Adipose tissue (tissue), 3 donors: Measurements from ENCODE around the gene VPS33B. TPM values are rescaled to one million over a fixed set of nuclear protein-coding genes. Genes with fewer than 3 reads are reported as not detected.

Experiments
- H3K27ac ChIP-seq: one replicate; pipeline ENCODE4 v1.5.1; 2013; ENCODE audit warnings: low read depth, low read length
- WGBS, 3 donors: extraction: QIAGEN DNeasy Blood & Tissue Kit; methylation state at CpG; one replicate each; pipeline ENCODE4 v1.1.7; 2013; 5-methylcytosine and 5-hydroxymethylcytosine counted together
- polyA plus RNA-seq, 3 donors: library from polyadenylated mRNA; stranded (reverse); fragments of 200-250 nt; gene quantifications; one replicate each; pipeline ENCODE4 v1.2.3, GENCODE V29; 2013
- donor health status: healthy with polysubstance abuse.
- donor health status: Bipolar disorder and iron deficiency.
- donor health status: healthy.

The VPS33B gene
- polyA plus RNA-seq, 3 donors = 5.7 to 9.0 (median 8.3) TPM

DNA sequence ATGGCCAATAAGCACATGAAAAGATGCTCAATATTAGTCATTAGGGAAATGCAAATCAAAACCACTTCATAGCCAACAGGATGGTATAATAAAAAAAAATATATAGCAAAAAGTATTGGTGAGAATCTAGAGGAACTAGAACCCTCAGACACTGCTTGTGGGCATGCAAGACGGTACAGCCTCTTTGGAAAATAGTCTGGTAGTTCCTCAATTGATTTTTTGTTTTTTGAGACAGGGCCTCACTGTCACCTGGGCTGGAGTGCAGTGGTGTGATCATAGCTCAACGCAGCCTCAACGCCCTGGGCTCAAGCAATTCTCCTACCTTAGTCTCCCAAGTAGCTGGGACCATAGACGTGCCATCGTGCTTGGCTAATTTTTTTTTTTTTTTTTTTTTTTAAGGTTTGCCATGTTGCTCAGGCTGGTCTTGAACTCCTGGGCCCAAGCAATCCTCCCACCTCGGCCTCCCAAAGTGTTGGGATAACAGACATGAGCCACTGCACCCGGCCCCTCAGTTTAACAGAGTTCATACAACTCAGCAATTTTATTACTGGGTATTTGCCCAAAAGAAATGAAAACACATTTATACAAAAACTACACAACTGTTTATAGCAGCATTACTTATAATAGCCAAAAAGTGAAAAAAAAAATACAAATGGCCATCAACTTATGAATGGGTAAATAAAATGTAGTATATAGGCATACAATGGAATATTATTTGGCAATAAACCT is 33.2 kb downstream of the VPS33B start:
- H3K27ac ChIP-seq = no peak overlapping the region
- WGBS, 3 donors = 86 to 97% (median 86%) methylated on average over 7 of the region's 7 CpGs

DNA sequence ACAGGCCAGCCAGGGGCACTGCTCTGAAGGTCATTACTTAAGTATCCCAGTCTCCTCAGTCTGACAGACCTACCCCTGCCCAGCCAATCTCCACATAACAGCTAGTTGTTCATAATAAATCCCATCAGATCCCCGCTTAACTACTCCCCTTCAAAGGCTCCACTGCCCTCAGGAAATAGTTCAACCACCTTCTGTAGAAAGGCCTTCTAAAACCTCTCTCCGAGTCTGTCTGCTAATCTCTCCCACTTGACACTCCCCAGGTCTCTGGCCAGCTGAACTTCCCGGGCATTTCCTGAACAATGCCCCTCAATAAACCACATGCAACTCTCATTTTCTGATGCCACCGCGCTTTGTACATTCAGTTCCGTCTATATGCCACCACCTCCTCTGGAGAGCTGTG is 34.1 kb downstream of the VPS33B start:
- H3K27ac ChIP-seq = no peak overlapping the region
- 44 to 83% (median 47%) methylated on average over 6 of the region's 6 CpGs for WGBS, 3 donors

- 72 to 84% (median 81%) methylated on average over 7 of the region's 7 CpGs for WGBS, 3 donors
- no peak overlapping the region for H3K27ac ChIP-seq
These were observed 34.7 kb downstream of the VPS33B start for GRCh38 chr15:90987561-90988141.

GRCh38 chr15:90986790-90987507 is 35.4 kb downstream of the VPS33B start:
- no peak overlapping the region for H3K27ac ChIP-seq
- 57 to 91% (median 90%) methylated on average over 10 to 11 of the region's 11 CpGs for WGBS, 3 donors

DNA sequence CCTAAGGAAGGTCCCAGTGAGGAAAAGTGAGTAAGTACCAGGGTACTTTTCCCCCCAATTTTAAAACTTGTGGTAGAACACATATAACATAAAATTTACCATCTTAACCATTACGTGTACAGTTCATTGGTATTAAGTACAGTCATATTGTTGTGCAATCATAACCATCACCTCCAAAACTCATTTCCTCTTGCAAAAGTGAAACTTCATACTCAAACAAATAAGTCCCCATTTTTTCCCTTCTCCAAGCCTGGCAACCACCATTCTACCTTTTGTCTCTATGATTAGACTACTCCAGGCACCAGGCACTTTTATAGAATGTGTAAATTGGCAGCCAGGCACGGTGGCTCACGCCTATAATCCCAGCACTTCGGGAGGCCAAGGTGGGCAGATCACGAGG is 40.3 kb downstream of the VPS33B start:
- 86 to 96% (median 89%) methylated on average over 5 of the region's 5 CpGs for WGBS, 3 donors
- no peak overlapping the region for H3K27ac ChIP-seq

GRCh38 chr15:90981681-90982080 is 40.7 kb downstream of the VPS33B start:
- no peak overlapping the region for H3K27ac ChIP-seq
- 89 to 95% (median 94%) methylated on average over 6 of the region's 6 CpGs for WGBS, 3 donors

DNA sequence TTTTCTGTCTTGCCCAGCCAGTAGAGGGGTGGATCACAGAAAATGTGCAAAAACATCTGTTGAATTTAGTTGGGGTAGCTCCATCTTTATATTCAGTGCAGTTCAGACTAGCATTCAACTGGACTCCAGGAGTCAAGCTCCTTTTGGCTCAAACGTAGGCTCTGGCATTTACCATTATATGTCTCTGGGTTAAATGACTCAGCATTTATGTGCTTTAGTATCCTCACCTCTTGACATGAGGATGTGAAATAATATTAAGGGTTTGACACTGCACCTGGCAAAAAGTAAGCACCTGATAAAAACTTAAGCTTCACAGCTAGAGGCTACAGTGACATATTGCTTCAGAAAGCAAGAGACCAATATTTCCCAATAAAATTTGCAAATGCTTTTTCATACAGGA is 42.8 kb downstream of the VPS33B start:
- 62 to 69% (median 69%) methylated on average over 1 of the region's 1 CpG for WGBS, 3 donors
- H3K27ac ChIP-seq = no peak overlapping the region

- no peak overlapping the region for H3K27ac ChIP-seq
- WGBS, 3 donors = 94 to 98% (median 94%) methylated on average over 18 to 21 of the region's 21 CpGs
These were observed 48.2 kb downstream of the VPS33B start for GRCh38 chr15:90974216-90974615.

- H3K27ac ChIP-seq = no peak overlapping the region
- 95 to 98% (median 97%) methylated on average over 5 of the region's 5 CpGs for WGBS, 3 donors
These were observed 50.3 kb downstream of the VPS33B start for GRCh38 chr15:90972133-90972532.

GRCh38 chr15:90970274-90970673 is 52.1 kb downstream of the VPS33B start:
- WGBS, 3 donors = 92 to 97% (median 93%) methylated on average over 7 of the region's 7 CpGs
- H3K27ac ChIP-seq = no peak overlapping the region

GRCh38 chr15:90968434-90968833 is 54.0 kb downstream of the VPS33B start:
- no peak overlapping the region for H3K27ac ChIP-seq
- 88 to 95% (median 91%) methylated on average over 1 of the region's 1 CpG for WGBS, 3 donors

DNA sequence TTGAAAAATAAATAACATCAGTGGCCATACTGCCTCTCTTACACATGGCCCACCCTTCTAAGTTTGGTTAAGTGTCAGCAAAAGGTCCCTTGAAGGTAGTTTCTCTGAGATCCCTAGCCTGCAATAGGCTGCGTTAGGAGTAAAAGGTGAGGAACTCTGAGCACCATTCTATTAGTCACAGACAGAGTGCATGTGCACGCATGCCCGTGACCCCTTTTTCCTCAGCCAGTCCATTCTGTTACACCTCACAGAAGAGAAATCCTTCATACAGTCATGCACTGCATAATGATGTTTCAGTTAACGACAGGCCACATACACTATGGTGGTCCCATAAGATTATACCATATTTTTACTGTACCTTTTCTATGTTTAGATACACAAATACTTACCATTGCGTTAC is 55.2 kb downstream of the VPS33B start:
- no peak overlapping the region for H3K27ac ChIP-seq
- 86 to 96% (median 93%) methylated on average over 5 of the region's 5 CpGs for WGBS, 3 donors

DNA sequence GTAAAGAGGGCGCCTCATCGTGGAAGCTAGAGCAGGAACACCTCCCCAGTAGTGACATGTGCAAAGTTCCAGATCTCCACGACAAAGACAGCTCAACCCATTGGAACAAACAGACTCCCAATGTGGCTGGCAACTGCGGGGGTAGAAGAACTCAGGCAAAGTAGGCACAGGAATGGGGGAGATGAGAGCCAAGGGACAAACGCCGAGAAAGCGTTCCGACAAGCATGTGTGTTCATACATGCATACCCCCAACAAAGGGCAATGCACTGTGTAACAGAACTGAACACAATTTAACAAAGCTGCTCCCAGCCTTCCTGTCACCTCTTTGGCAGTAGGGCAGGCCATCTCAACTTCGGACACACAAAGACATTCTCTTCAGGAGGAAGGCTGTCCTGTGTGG is 56.1 kb downstream of the VPS33B start:
- 87 to 91% (median 90%) methylated on average over 9 of the region's 9 CpGs for WGBS, 3 donors

GRCh38 chr15:90962021-90962420 is 60.4 kb downstream of the VPS33B start:
- WGBS, 3 donors = 78 to 88% (median 85%) methylated on average over 4 of the region's 4 CpGs
- no peak overlapping the region for H3K27ac ChIP-seq

More for the DNA sequence above, 56.1 kb downstream of the VPS33B start:
- no peak overlapping the region for H3K27ac ChIP-seq

DNA sequence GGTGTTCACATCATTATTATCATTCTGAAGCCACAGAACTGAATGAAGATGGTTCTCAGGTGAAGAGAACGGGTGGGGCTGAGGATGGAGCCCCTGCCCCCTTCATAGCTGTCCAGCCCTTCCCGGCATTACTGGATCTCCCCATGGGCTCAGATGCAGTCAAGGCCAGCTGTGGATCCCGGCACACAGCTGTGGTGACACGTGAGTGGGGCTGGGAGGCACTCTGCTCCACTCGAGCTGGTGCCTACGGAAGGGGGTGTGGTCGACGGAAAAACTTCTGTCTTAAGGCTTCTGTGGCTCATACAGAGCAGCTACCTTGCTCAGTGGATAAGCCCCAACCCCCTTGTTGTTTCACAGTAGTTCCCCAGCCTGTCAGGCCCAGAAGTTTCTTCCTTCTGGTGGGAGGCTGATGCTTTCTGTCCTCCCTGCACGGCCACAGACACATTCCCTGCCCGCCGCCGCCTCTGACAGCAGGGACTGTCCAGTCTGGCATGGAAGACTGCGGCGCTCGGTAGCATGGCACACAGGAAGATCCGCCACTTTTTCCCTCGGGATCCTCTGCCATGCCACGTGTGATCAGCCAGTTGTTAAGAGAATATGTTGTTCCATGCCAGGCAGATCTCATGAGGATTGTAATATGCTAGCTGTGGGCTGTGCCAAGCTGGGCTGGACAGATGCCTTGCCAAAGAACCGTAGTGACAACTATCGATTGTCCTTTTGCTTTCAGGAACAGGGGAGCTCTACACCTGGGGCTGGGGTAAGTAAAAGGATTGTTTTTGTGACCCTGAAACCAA is 61.9 kb downstream of the VPS33B start:
- 79 to 85% (median 84%) methylated on average over 20 of the region's 20 CpGs for WGBS, 3 donors
- H3K27ac ChIP-seq = no peak overlapping the region

DNA sequence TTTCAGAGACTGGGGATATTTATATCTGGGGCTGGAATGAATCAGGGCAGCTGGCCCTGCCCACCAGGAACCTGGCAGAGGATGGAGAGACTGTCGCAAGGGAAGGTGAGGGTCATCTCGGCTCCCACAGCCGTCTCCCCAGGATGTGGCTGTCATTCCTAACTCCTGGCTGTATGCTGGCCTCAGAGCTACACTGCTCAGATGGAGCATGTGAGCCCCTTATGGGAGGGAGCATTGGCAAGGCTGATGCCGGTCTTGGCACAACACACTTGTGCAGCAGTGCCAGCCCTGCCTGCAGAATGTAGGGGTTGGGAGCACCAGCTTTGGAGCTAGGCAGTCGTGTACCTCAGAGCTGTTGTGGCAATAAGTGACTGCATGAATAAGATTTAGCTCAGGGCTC is 62.5 kb downstream of the VPS33B start:
- H3K27ac ChIP-seq = no peak overlapping the region
- WGBS, 3 donors = 69 to 76% (median 71%) methylated on average over 5 of the region's 5 CpGs

- WGBS, 3 donors = 81 to 88% (median 83%) methylated on average over 8 of the region's 8 CpGs
- H3K27ac ChIP-seq = no peak overlapping the region
These were observed 63.3 kb downstream of the VPS33B start for GRCh38 chr15:90959028-90959595.

DNA sequence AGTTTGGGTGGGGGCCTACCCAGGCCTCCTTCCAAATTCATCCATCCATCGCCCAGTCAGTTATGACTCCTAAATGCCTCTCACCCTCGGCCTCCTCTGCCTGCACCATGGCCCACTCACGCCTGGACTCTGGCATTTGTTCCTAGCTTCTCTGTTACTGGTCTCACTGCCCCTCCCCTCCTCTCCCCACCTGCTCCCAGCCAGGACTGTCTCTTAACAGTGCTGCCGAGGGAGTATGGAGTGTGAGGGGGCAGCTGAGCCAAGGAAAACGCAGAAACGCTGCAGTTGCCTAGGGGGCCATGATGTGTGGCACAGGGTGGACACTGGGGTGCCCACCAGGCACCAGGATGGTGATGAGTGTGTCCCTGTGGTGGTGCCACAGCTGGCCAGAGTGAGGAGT is 64.6 kb downstream of the VPS33B start:
- WGBS, 3 donors = 70 to 92% (median 86%) methylated on average over 6 of the region's 6 CpGs
- no peak overlapping the region for H3K27ac ChIP-seq
